BE2C (cell line): ENCODE data around the gene SH2D2A.

Source experiments
- DNase-seq: peaks from one replicate; pipeline ENCODE4 v3.0.0-alpha.2; 2020
- H3K27me3 ChIP-seq: fragments of 250-450 bp; sonication (Bioruptor Pico); 2 replicates; pipeline ENCODE4 v1.5.1; 2020; ENCODE audit warnings: mild to moderate bottlenecking
- H3K36me3 ChIP-seq: fragments of 250-450 bp; sonication (Bioruptor Pico); 2 replicates; pipeline ENCODE4 v1.5.1; 2020; ENCODE audit warnings: mild to moderate bottlenecking
- H3K4me1 ChIP-seq: fragments of 250-450 bp; sonication (Bioruptor Pico); 2 replicates; pipeline ENCODE4 v1.5.1; 2020
- H3K4me3 ChIP-seq: 2 replicates; pipeline ENCODE4 v1.5.1; 2011; ENCODE audit warnings: low read depth, low read length
- H3K9me3 ChIP-seq: fragments of 250-450 bp; sonication (Bioruptor Pico); 2 replicates; pipeline ENCODE4 v1.5.1; 2020
- CTCF ChIP-seq: IDR thresholded peaks from 2 replicates; pipeline ENCODE4 v1.5.1; 2012; ENCODE audit warnings: mild to moderate bottlenecking, low read depth, low read length

The SH2D2A gene

GRCh38 chr1:156796340-156797097 lies 20.1 kb downstream of the SH2D2A start:
- no peak for TF ChIP-seq CTCF
- Histone ChIP-seq H3K36me3 (peaks cover 80% of the 10 kb centered on the region), H3K4me3 (no peak overlapping the region), H3K27me3 (no peaks in the 10 kb centered on the region), H3K9me3 (no peaks in the 10 kb centered on the region), H3K4me1 (peaks cover 31% of the 10 kb centered on the region)
- DNase-seq: no peak

GRCh38 chr1:156795787-156796186 lies 20.9 kb downstream of the SH2D2A start:
- DNase-seq: no peak
- H3K9me3 ChIP-seq: no peaks in the 10 kb centered on the region
- no peaks in the 10 kb centered on the region for H3K27me3 ChIP-seq
- no peak overlapping the region for H3K4me3 ChIP-seq
- peaks cover 87% of the 10 kb centered on the region for H3K36me3 ChIP-seq
- H3K4me1 ChIP-seq: peaks cover 26% of the 10 kb centered on the region
- no peak for TF ChIP-seq CTCF

- no peak for TF ChIP-seq CTCF
These were observed 21.3 kb downstream of the SH2D2A start for GRCh38 chr1:156795374-156795733.

GRCh38 chr1:156794506-156795373 lies 21.9 kb downstream of the SH2D2A start:
- no peaks in the 10 kb centered on the region for H3K27me3 ChIP-seq
- peaks cover 86% of the 10 kb centered on the region for H3K36me3 ChIP-seq
- peaks cover 18% of the 10 kb centered on the region for H3K4me1 ChIP-seq
- H3K4me3 ChIP-seq: no peak overlapping the region
- no peak for TF ChIP-seq CTCF
- no peak for DNase-seq
- no peaks in the 10 kb centered on the region for H3K9me3 ChIP-seq

More at GRCh38 chr1:156795374-156795733, 21.3 kb downstream of the SH2D2A start:
- Histone ChIP-seq H3K4me3 (no peak overlapping the region), H3K36me3 (peaks cover 88% of the 10 kb centered on the region), H3K9me3 (no peaks in the 10 kb centered on the region), H3K27me3 (no peaks in the 10 kb centered on the region), H3K4me1 (peaks cover 23% of the 10 kb centered on the region)
- no peak for DNase-seq

- Histone ChIP-seq H3K36me3 (peaks cover 75% of the 10 kb centered on the region), H3K9me3 (no peaks in the 10 kb centered on the region), H3K4me1 (no peaks in the 10 kb centered on the region), H3K4me3 (no peak overlapping the region), H3K27me3 (no peaks in the 10 kb centered on the region)
- no peak for TF ChIP-seq CTCF
- DNase-seq: no peak
These were observed 26.9 kb downstream of the SH2D2A start for GRCh38 chr1:156789621-156790318.
